ENCODE measurements around the gene CHN2. TPM values are rescaled to one million over a fixed set of nuclear protein-coding genes. Genes with fewer than 3 reads are reported as not detected.

The CHN2 gene
- polyA plus RNA-seq, 1 of the 3 experiments (the other 2 are of a cell fraction): 0.02 TPM

- no peak for DNase-seq
- H2AFZ ChIP-seq (ENCODE audit: low read depth): no peak overlapping the region
- H3K9me2 ChIP-seq: no peaks in the 10 kb centered on the region
- no peak overlapping the region for H3K27ac ChIP-seq (ENCODE audit: low read depth in 2 of 2, low read length in 1 of 2)
- H3K4me2 ChIP-seq: no peak overlapping the region
- TF ChIP-seq, protein P1, sequence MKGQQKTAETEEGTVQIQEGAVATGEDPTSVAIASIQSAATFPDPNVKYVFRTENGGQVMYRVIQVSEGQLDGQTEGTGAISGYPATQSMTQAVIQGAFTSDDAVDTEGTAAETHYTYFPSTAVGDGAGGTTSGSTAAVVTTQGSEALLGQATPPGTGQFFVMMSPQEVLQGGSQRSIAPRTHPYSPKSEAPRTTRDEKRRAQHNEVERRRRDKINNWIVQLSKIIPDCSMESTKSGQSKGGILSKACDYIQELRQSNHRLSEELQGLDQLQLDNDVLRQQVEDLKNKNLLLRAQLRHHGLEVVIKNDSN (IDR thresholded peaks at IDR 0.05; ENCODE audit: borderline replicate concordance, low read depth): no peak
- TF ChIP-seq JUND (IDR thresholded peaks at IDR 0.05) (no peak), TEAD4 (IDR thresholded peaks at IDR 0.05; ENCODE audit: borderline replicate concordance, insufficient read depth) (no peak), POLR2AphosphoS5 (IDR thresholded peaks at IDR 0.05; ENCODE audit: low read depth, low read length) (no peak), FOXJ3 (CRISPR knock-in tag; IDR thresholded peaks at IDR 0.05) (no peak), IRF3 (IDR thresholded peaks at IDR 0.05; ENCODE audit: low read depth, low read length) (no peak)
- TF ChIP-seq, protein P2, sequence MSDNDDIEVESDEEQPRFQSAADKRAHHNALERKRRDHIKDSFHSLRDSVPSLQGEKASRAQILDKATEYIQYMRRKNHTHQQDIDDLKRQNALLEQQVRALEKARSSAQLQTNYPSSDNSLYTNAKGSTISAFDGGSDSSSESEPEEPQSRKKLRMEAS (IDR thresholded peaks at IDR 0.05; ENCODE audit: low read depth): no peak
- TF ChIP-seq, protein P3, sequence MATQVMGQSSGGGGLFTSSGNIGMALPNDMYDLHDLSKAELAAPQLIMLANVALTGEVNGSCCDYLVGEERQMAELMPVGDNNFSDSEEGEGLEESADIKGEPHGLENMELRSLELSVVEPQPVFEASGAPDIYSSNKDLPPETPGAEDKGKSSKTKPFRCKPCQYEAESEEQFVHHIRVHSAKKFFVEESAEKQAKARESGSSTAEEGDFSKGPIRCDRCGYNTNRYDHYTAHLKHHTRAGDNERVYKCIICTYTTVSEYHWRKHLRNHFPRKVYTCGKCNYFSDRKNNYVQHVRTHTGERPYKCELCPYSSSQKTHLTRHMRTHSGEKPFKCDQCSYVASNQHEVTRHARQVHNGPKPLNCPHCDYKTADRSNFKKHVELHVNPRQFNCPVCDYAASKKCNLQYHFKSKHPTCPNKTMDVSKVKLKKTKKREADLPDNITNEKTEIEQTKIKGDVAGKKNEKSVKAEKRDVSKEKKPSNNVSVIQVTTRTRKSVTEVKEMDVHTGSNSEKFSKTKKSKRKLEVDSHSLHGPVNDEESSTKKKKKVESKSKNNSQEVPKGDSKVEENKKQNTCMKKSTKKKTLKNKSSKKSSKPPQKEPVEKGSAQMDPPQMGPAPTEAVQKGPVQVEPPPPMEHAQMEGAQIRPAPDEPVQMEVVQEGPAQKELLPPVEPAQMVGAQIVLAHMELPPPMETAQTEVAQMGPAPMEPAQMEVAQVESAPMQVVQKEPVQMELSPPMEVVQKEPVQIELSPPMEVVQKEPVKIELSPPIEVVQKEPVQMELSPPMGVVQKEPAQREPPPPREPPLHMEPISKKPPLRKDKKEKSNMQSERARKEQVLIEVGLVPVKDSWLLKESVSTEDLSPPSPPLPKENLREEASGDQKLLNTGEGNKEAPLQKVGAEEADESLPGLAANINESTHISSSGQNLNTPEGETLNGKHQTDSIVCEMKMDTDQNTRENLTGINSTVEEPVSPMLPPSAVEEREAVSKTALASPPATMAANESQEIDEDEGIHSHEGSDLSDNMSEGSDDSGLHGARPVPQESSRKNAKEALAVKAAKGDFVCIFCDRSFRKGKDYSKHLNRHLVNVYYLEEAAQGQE (IDR thresholded peaks at IDR 0.05; ENCODE audit: low read depth, low read length): no peak
- H3K4me3 ChIP-seq (ENCODE audit: low read depth in 2 of 2, low read length in 1 of 2): no peak overlapping the region
- no peak overlapping the region for H3K9ac ChIP-seq
- peaks cover 3 to 8% of the 10 kb centered on the region in 2 experiments; a peak in 3 of 4 replicates for H3K4me1 ChIP-seq (ENCODE audit: control insufficient read depth in 1 of 2, insufficient read depth in 2 of 2, low read depth in 1 of 2, low read length in 1 of 2)
- WGBS (ENCODE audit: low lambda C conversion rate): 52% methylated on average over 6 of the region's 6 CpGs
- CTCF ChIA-PET: interaction anchor here (1.2 to 2.3 kb wide), 2 partner anchors 256 to 334 kb away, joined by 3 to 6 read pairs; no protein-coding TSS in a partner anchor
- H3K9me3 ChIP-seq: no peaks in the 10 kb centered on the region
- H3K36me3 ChIP-seq (replicated peaks in 1 of 2; ENCODE audit: control insufficient read depth in 1 of 2, insufficient read depth in 2 of 2, low read length in 1 of 2): no peaks in the 10 kb centered on the region
- H3K79me2 ChIP-seq (ENCODE audit: insufficient read depth): no peaks in the 10 kb centered on the region
- POLR2A ChIA-PET: no interaction called here
- H3K27me3 ChIP-seq (ENCODE audit: insufficient read depth): no peaks in the 10 kb centered on the region
- H4K20me1 ChIP-seq (ENCODE audit: insufficient read depth): no peaks in the 10 kb centered on the region
- H3F3A ChIP-seq (replicated peaks; ENCODE audit: insufficient read depth): no peaks in the 10 kb centered on the region
Observed at GRCh38 chr7:29445736-29446135, 251.2 kb downstream of the CHN2 start.

DNA sequence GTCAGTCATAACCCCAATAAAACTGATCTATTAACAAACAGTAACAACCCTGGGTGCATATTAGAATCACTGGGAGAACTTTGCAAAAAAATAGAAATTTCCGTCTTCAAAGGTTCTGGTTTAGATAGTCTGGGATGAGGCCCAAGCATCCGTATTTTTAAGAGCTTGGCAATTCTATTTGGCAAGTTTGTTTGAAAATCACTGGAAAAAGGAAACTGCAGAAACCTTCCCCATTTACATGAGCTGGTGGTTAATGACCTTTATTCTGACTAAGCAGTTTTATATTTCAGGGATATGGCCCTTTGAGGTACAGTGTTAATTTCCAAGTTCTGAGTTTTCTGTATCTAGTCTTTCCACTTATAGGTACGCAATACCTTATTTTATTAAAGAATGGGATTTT, 253.3 kb downstream of the CHN2 start:
- Histone ChIP-seq H3K4me3 (ENCODE audit: low read depth in 2 of 2, low read length in 1 of 2) (no peak overlapping the region), H3K4me2 (no peak overlapping the region), H2AFZ (ENCODE audit: low read depth) (no peak overlapping the region), H4K20me1 (ENCODE audit: insufficient read depth) (no peaks in the 10 kb centered on the region), H3K9me2 (no peaks in the 10 kb centered on the region), H3K9ac (no peak overlapping the region), H3K27me3 (ENCODE audit: insufficient read depth) (no peaks in the 10 kb centered on the region), H3K27ac (ENCODE audit: low read depth in 2 of 2, low read length in 1 of 2) (no peak overlapping the region), H3K79me2 (ENCODE audit: insufficient read depth) (no peaks in the 10 kb centered on the region), H3F3A (replicated peaks; ENCODE audit: insufficient read depth) (no peaks in the 10 kb centered on the region), H3K4me1 (ENCODE audit: control insufficient read depth in 1 of 2, insufficient read depth in 2 of 2, low read depth in 1 of 2, low read length in 1 of 2) (no peaks in the 10 kb centered on the region), H3K36me3 (replicated peaks in 1 of 2; ENCODE audit: control insufficient read depth in 1 of 2, insufficient read depth in 2 of 2, low read length in 1 of 2) (no peaks in the 10 kb centered on the region), H3K9me3 (no peaks in the 10 kb centered on the region)
- TF ChIP-seq SIN3A (IDR thresholded peaks at IDR 0.05; ENCODE audit: borderline replicate concordance, low read depth, low read length) (no peak), RFX5 (IDR thresholded peaks at IDR 0.05; ENCODE audit: low read length) (no peak), POLR2AphosphoS5 (IDR thresholded peaks at IDR 0.05; ENCODE audit: low read depth, low read length) (no peak)
- CTCF ChIA-PET: interaction anchor here (0.8 to 1.9 kb wide), 5 partner anchors 37 to 526 kb away, joined by 3 to 9 read pairs (median 4); no protein-coding TSS in a partner anchor
- no peak for DNase-seq
- WGBS (ENCODE audit: low lambda C conversion rate): 84% methylated on average over 3 of the region's 3 CpGs
- POLR2A ChIA-PET: no interaction called here
